Measurements from ENCODE around the gene DSCAML1. TPM values are rescaled to one million over a fixed set of nuclear protein-coding genes. Genes with fewer than 3 reads are reported as not detected.

The DSCAML1 gene
- total RNA-seq, 1 donor from 2014 or later = 0.16 TPM

GRCh38 chr11:117486059-117486458 lies 311.0 kb downstream of the DSCAML1 start:
- FAIRE-seq (no peak), DNase-seq (ENCODE audit: low read depth) (no peak)
- Mint-ChIP-seq H3K4me3 (ENCODE audit: unreplicated experiment) (no peak overlapping the region), H3K36me3 (ENCODE audit: low read depth, unreplicated experiment) (peaks cover 4% of the 10 kb centered on the region), H3K27me3 (ENCODE audit: low read depth, unreplicated experiment) (peaks cover 50% of the 10 kb centered on the region), H3K4me1 (ENCODE audit: low read depth, unreplicated experiment) (peaks cover 15% of the 10 kb centered on the region), H3K27ac (ENCODE audit: unreplicated experiment) (no peak overlapping the region), H3K9me3 (ENCODE audit: unreplicated experiment) (no peaks in the 10 kb centered on the region)
- Histone ChIP-seq H4K20me1 (ENCODE audit: insufficient read depth, low read length) (no peaks in the 10 kb centered on the region), H3K36me3 (ENCODE audit: insufficient read depth, low read length) (no peaks in the 10 kb centered on the region), H2AFZ (ENCODE audit: low read depth, low read length) (no peak overlapping the region), H3K9me3 (ENCODE audit: insufficient read depth, low read depth, low read length) (no peaks in the 10 kb centered on the region), H3K27me3 (ENCODE audit: insufficient read depth, low read length) (peaks cover 23% of the 10 kb centered on the region), H3K27ac (ENCODE audit: low read depth, low read length) (no peak overlapping the region), H3K9ac (ENCODE audit: low read length) (no peak overlapping the region), H3K4me3 (ENCODE audit: insufficient read depth, low read depth, low read length) (no peak overlapping the region), H3K79me2 (ENCODE audit: insufficient read depth, low read length) (no peaks in the 10 kb centered on the region), H3K4me2 (ENCODE audit: low read length) (no peak overlapping the region), H3K4me1 (ENCODE audit: insufficient read depth, low read length) (no peaks in the 10 kb centered on the region)
- TF ChIP-seq EZH2 (IDR thresholded peaks at IDR 0.05; ENCODE audit: insufficient read depth, low read length) = no peak
- no peak for TF ChIP-seq CTCF (IDR thresholded peaks at IDR 0.05; ENCODE audit: insufficient read depth, low read depth, low read length)

- no peak for TF ChIP-seq EZH2 (IDR thresholded peaks at IDR 0.05; ENCODE audit: insufficient read depth, low read length)
- TF ChIP-seq CTCF (IDR thresholded peaks at IDR 0.05; ENCODE audit: insufficient read depth, low read depth, low read length) = no peak
- Histone ChIP-seq H3K4me1 (ENCODE audit: insufficient read depth, low read length) (no peaks in the 10 kb centered on the region), H3K36me3 (ENCODE audit: insufficient read depth, low read length) (no peaks in the 10 kb centered on the region), H3K27ac (ENCODE audit: low read depth, low read length) (no peak overlapping the region), H3K4me2 (ENCODE audit: low read length) (no peak overlapping the region), H4K20me1 (ENCODE audit: insufficient read depth, low read length) (no peaks in the 10 kb centered on the region), H3K4me3 (ENCODE audit: insufficient read depth, low read depth, low read length) (no peak overlapping the region), H3K9ac (ENCODE audit: low read length) (no peak overlapping the region), H3K9me3 (ENCODE audit: insufficient read depth, low read depth, low read length) (no peaks in the 10 kb centered on the region), H3K27me3 (ENCODE audit: insufficient read depth, low read length) (peaks cover 11% of the 10 kb centered on the region), H2AFZ (ENCODE audit: low read depth, low read length) (no peak overlapping the region), H3K79me2 (ENCODE audit: insufficient read depth, low read length) (no peaks in the 10 kb centered on the region)
- Mint-ChIP-seq H3K27ac (ENCODE audit: unreplicated experiment) (peak overlapping the region; percentile 77), H3K4me3 (ENCODE audit: unreplicated experiment) (no peak overlapping the region), H3K4me1 (ENCODE audit: low read depth, unreplicated experiment) (peaks cover 10% of the 10 kb centered on the region), H3K36me3 (ENCODE audit: low read depth, unreplicated experiment) (peaks cover 4% of the 10 kb centered on the region), H3K9me3 (ENCODE audit: unreplicated experiment) (no peaks in the 10 kb centered on the region), H3K27me3 (ENCODE audit: low read depth, unreplicated experiment) (peaks cover 44% of the 10 kb centered on the region)
- no peak for DNase-seq (ENCODE audit: low read depth)
- FAIRE-seq = no peak
Observed at GRCh38 chr11:117484156-117484555, 312.9 kb downstream of the DSCAML1 start.

GRCh38 chr11:117483372-117483771 lies 313.6 kb downstream of the DSCAML1 start:
- Histone ChIP-seq H3K27me3 (ENCODE audit: insufficient read depth, low read length) (peaks cover 11% of the 10 kb centered on the region), H3K4me3 (ENCODE audit: insufficient read depth, low read depth, low read length) (no peak overlapping the region), H3K4me1 (ENCODE audit: insufficient read depth, low read length) (no peaks in the 10 kb centered on the region), H4K20me1 (ENCODE audit: insufficient read depth, low read length) (no peaks in the 10 kb centered on the region), H3K9me3 (ENCODE audit: insufficient read depth, low read depth, low read length) (no peaks in the 10 kb centered on the region), H3K79me2 (ENCODE audit: insufficient read depth, low read length) (no peaks in the 10 kb centered on the region), H3K27ac (ENCODE audit: low read depth, low read length) (no peak overlapping the region), H3K4me2 (ENCODE audit: low read length) (no peak overlapping the region), H3K9ac (ENCODE audit: low read length) (no peak overlapping the region), H2AFZ (ENCODE audit: low read depth, low read length) (no peak overlapping the region), H3K36me3 (ENCODE audit: insufficient read depth, low read length) (no peaks in the 10 kb centered on the region)
- Mint-ChIP-seq H3K27me3 (ENCODE audit: low read depth, unreplicated experiment) (peaks cover 45% of the 10 kb centered on the region), H3K4me1 (ENCODE audit: low read depth, unreplicated experiment) (peaks cover 10% of the 10 kb centered on the region), H3K9me3 (ENCODE audit: unreplicated experiment) (peaks cover 1% of the 10 kb centered on the region), H3K27ac (ENCODE audit: unreplicated experiment) (no peak overlapping the region), H3K4me3 (ENCODE audit: unreplicated experiment) (no peak overlapping the region), H3K36me3 (ENCODE audit: low read depth, unreplicated experiment) (peaks cover 4% of the 10 kb centered on the region)
- FAIRE-seq (no peak), DNase-seq (ENCODE audit: low read depth) (no peak)
- TF ChIP-seq CTCF (IDR thresholded peaks at IDR 0.05; ENCODE audit: insufficient read depth, low read depth, low read length) (no peak), EZH2 (IDR thresholded peaks at IDR 0.05; ENCODE audit: insufficient read depth, low read length) (no peak)
